Esophagus squamous epithelium (tissue), 4 donors: Measurements from ENCODE around the gene L3MBTL1.

Experiments used
- CTCF ChIP-seq, 6 experiments: fragments of 450-650 bp in 4 of 6; fragments of 200-600 bp in 2 of 6; sonication (generic) in 2 of 6; IDR thresholded peaks; one replicate each; pipeline ENCODE4 v1.5.1; 2016 to 2019; ENCODE audit warnings: antibody characterized with exemption in 6 of 6, mild to moderate bottlenecking in 4 of 6, moderate library complexity in 4 of 6
- POLR2A ChIP-seq, 4 donors: fragments of 450-650 bp; IDR thresholded peaks; one replicate each; pipeline ENCODE4 v1.6.1; 2017; ENCODE audit warnings: antibody characterized with exemption in 4 of 4, mild to moderate bottlenecking in 4 of 4, moderate library complexity in 3 of 4

DNA sequence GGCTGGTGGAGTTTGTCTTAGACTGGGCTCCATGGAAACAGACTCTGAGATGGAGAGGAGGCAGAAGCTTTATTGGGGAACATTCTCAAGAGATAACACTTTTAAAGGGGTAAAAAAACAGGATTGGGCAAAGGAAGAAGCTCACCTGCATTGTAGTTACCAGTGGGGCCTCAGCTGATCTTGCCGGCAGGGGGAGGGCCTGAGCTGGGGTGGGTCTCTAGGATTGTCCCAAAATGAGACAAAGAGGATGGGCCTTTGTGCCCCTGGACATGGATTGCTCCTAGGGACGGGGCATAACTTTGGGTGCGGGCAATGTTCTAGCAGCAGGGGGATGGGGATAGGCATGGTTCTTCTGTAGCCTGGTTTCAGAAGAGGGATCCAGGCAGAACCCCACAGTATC lies 63.8 kb downstream of the L3MBTL1 start:
- TF ChIP-seq CTCF (IDR thresholded peaks at IDR 0.05) (no peak), POLR2A (IDR thresholded peaks at IDR 0.05) (no peak)
